Transverse colon (tissue), 4 donors: ENCODE data around the gene RHOV. TPM values are rescaled to one million over a fixed set of nuclear protein-coding genes. Genes with fewer than 3 reads are reported as not detected.

ENCODE experiments used
- DNase-seq: peaks from one replicate; pipeline ENCODE4 v3.0.0-alpha.2; 2019
- H3K27ac ChIP-seq, 4 donors: fragments of 200-600 bp; sonication (generic); 2 replicates each; pipeline ENCODE4 v1.5.1; 2016 to 2018; ENCODE audit warnings: inconsistent platforms in 4 of 4
- H3K27me3 ChIP-seq: fragments of 200-600 bp; sonication (generic); 2 replicates; pipeline ENCODE4 v1.5.1; 2017; ENCODE audit warnings: inconsistent platforms
- H3K36me3 ChIP-seq, 4 donors: fragments of 200-600 bp; sonication (generic); 2 replicates each; pipeline ENCODE4 v1.5.1; 2017 to 2019; ENCODE audit warnings: inconsistent platforms in 4 of 4
- H3K4me1 ChIP-seq, 4 donors: fragments of 200-600 bp; sonication (generic); 2 replicates each; pipeline ENCODE4 v1.5.1; 2017 to 2020; ENCODE audit warnings: inconsistent platforms in 4 of 4
- H3K4me3 ChIP-seq, 4 donors: fragments of 200-600 bp; sonication (generic); 1 replicate in 1 of 4; 2 replicates in 3 of 4; pipeline versions ENCODE4 v1.5.1 to v1.6.1; 2017 to 2019; ENCODE audit warnings: inconsistent platforms in 4 of 4
- H3K9me3 ChIP-seq, 2 donors: fragments of 200-600 bp; sonication (generic); 2 replicates each; pipeline ENCODE4 v1.5.1; 2017 to 2019; ENCODE audit warnings: inconsistent platforms in 2 of 2
- EP300 ChIP-seq: sonication (generic); formaldehyde crosslinking; IDR thresholded peaks from one replicate; pipeline ENCODE4 v1.6.1; 2017; ENCODE audit warnings: antibody characterized with exemption, low read depth
- POLR2A ChIP-seq: fragments of 450-650 bp; IDR thresholded peaks from one replicate; pipeline ENCODE4 v1.6.1; 2016; ENCODE audit warnings: antibody characterized with exemption, mild to moderate bottlenecking, moderate library complexity
- POLR2AphosphoS5 ChIP-seq, 3 donors: sonication (generic); formaldehyde crosslinking; IDR thresholded peaks; one replicate each; pipeline ENCODE4 v1.6.1; 2016; ENCODE audit warnings: antibody characterized with exemption in 3 of 3
- WGBS, 2 donors: methylation state at CpG; one replicate each; pipeline ENCODE4 v1.1.5; 2018; ENCODE audit warnings: low coverage in 1 of 2; 5-methylcytosine and 5-hydroxymethylcytosine counted together
- in situ Hi-C, 4 donors: fragments of 200-750 bp; cut with MboI; loops; one replicate each; pipeline versions ENCODE4 v1.15.0 to v1.15.1; 2017; ENCODE audit warnings: low sequenced_read_pairs in 3 of 4, low pct_ligation_motif_present in 1 of 4, low pct_unique_long_range_greater_than_20kb in 1 of 4
- intact Hi-C: fragments of 100-400 bp; cut with DNase I; formaldehyde crosslinking; loops from one replicate; pipeline ENCODE4 v1.15.1; 2023; ENCODE audit warnings: low total_unique reads
- total RNA-seq, 4 donors: library from RNA; depleted of rRNA; stranded (reverse); fragments of >200 nt; gene quantifications; one replicate each; pipeline ENCODE4 v1.1.0, GENCODE V29; 2016
- TF ChIP-seq, protein P1 (sequence below), 5 experiments: fragments of 200-600 bp in 3 of 5; fragments of 450-650 bp in 2 of 5; sonication (generic) in 3 of 5; IDR thresholded peaks; 1 replicate in 2 of 5; 2 replicates in 3 of 5; pipeline ENCODE4 v1.5.1; 2016 to 2017; ENCODE audit warnings: antibody characterized with exemption in 5 of 5, inconsistent platforms in 3 of 5, mild to moderate bottlenecking in 2 of 5, moderate library complexity in 1 of 5

The RHOV gene, protein sequence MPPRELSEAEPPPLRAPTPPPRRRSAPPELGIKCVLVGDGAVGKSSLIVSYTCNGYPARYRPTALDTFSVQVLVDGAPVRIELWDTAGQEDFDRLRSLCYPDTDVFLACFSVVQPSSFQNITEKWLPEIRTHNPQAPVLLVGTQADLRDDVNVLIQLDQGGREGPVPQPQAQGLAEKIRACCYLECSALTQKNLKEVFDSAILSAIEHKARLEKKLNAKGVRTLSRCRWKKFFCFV
- 1 to 10 TPM; 2.7 to 6.7 (median 4.0) TPM for total RNA-seq

DNA sequence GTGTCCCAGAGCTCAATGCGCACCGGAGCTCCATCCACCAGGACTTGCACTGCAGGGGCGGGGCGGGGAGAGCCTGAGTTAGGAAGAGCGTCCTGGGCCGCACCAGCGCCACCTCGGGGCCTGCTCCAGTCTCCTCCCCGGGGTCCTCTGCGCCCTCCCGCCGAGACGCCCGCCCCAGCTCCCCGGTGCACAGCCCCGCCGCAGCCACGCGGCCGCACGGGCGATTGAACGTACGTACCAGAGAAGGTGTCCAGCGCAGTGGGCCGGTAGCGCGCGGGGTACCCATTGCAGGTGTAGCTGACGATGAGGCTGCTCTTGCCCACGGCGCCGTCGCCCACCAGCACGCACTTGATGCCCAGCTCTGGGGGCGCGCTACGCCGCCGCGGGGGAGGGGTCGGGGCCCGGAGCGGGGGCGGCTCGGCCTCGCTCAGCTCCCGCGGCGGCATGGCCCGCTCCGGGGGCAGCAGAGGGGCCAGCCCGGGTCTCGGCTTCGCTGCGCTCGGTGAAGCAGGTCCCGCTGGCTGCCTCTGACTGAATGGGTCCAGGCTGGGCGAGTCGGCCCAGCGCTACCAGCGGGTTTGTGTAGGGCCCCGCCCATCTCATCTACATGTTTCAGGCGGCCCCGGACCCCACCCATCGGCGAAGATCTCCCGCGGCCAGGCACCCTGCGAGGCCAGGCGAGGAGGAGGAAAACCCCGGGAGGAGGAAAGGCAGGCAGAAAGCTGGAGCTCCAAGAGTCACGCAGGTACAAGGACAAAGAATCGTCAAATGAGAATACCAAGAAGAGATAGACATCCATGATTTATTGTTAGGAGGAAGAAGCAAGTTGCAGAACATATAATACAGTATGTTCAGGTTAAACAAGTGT lies at the start of gene RHOV:
Gene RHOV, minus strand, starts transcription at position 541 of the 868 bp plus-strand sequence. Its CDS starts 95 bp downstream, at position 446.
- Histone ChIP-seq H3K9me3 (no peaks in the 10 kb centered on the region), H3K27me3 (peaks cover 7% of the 10 kb centered on the region), H3K36me3 (no peaks in the 10 kb centered on the region), H3K4me1 (peaks cover 4 to 40% (median 26%) of the 10 kb centered on the region in 4 donors), H3K27ac (peak within 1 kb of the TSS; percentile 63 to 90 (median 72)), H3K4me3 (peak within 1 kb of the TSS; percentile 20 to 67 (median 48))
- peak; percentile 85 for DNase-seq
- in situ Hi-C loops (no loop called here), intact Hi-C loops (no loop called here)
- TF ChIP-seq POLR2AphosphoS5 (IDR thresholded peaks at IDR 0.05) (peak; percentile 75 to 82 (median 81)), POLR2A (peak; percentile 49), EP300 (no peak)
- TF ChIP-seq, protein P1, sequence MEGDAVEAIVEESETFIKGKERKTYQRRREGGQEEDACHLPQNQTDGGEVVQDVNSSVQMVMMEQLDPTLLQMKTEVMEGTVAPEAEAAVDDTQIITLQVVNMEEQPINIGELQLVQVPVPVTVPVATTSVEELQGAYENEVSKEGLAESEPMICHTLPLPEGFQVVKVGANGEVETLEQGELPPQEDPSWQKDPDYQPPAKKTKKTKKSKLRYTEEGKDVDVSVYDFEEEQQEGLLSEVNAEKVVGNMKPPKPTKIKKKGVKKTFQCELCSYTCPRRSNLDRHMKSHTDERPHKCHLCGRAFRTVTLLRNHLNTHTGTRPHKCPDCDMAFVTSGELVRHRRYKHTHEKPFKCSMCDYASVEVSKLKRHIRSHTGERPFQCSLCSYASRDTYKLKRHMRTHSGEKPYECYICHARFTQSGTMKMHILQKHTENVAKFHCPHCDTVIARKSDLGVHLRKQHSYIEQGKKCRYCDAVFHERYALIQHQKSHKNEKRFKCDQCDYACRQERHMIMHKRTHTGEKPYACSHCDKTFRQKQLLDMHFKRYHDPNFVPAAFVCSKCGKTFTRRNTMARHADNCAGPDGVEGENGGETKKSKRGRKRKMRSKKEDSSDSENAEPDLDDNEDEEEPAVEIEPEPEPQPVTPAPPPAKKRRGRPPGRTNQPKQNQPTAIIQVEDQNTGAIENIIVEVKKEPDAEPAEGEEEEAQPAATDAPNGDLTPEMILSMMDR (IDR thresholded peaks at IDR 0.05) = peak in 3 of 5 experiments; percentile 29 to 40 (median 30)
- WGBS, 2 donors = 0 to 1% methylated on average over 11 to 42 of the region's 74 CpGs

- H3K27ac ChIP-seq = no peak overlapping the region
- 92% methylated on average over 8 of the region's 9 CpGs; no CpG with 5 or more reads in 1 of the 2 donors for WGBS, 2 donors
Observed at GRCh38 chr15:40923551-40923950, 49.5 kb upstream of the RHOV start.

DNA sequence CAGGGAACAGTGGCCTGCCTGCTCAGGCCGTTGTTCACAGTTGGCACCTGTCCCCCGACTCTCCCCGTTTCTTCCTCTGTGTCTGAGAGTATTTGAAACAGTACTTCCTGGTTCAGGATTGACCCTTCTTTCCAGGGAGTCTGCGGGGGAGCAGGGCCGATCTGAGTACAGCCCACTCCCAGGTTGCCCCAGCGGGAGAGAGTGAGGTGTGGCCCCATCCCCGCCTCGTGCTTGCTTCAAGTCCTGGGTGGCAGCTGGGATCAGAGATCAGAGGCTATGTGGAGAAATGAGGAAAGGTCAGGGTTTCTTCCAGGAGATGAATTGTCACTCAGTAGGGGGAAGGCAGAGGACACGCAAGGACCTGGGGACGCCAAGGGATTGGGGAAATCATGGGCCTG lies 48.6 kb upstream of the RHOV start:
- in situ Hi-C loops (loop anchor here in 1 of 4 donors (25.0 kb wide), 1 partner anchor 90 kb away; no protein-coding TSS in a partner anchor), intact Hi-C loops (no loop called here)
- Histone ChIP-seq H3K27me3 (peaks cover 25% of the 10 kb centered on the region), H3K4me1 (peaks cover 13 to 43% (median 37%) of the 10 kb centered on the region in 4 donors), H3K27ac (peak overlapping the region in 1 of 4 donors; percentile 28), H3K4me3 (no peak overlapping the region), H3K9me3 (no peaks in the 10 kb centered on the region), H3K36me3 (no peaks in the 10 kb centered on the region)
- WGBS, 2 donors = 40 to 51% methylated on average over 2 to 10 of the region's 10 CpGs
- TF ChIP-seq, protein P1 (IDR thresholded peaks at IDR 0.05) = no peak
- TF ChIP-seq POLR2A = no peak
- TF ChIP-seq POLR2AphosphoS5 (IDR thresholded peaks at IDR 0.05) = no peak
- no peak for TF ChIP-seq EP300
- DNase-seq = no peak

More at GRCh38 chr15:40923551-40923950, 49.5 kb upstream of the RHOV start:
- Histone ChIP-seq H3K36me3 (no peaks in the 10 kb centered on the region), H3K27me3 (peaks cover 35% of the 10 kb centered on the region), H3K9me3 (no peaks in the 10 kb centered on the region), H3K4me3 (no peak overlapping the region), H3K4me1 (peaks cover 19 to 53% (median 46%) of the 10 kb centered on the region in 4 donors)
- intact Hi-C loops (no loop called here), in situ Hi-C loops (loop anchor here in 1 of 4 donors (25.0 kb wide), 1 partner anchor 89 kb away; no protein-coding TSS in a partner anchor)
- no peak for DNase-seq
- TF ChIP-seq, protein P1 (IDR thresholded peaks at IDR 0.05) = no peak
- TF ChIP-seq POLR2AphosphoS5 (IDR thresholded peaks at IDR 0.05) (no peak), EP300 (no peak), POLR2A (no peak)
